Stimulated activated CD4-positive, alpha-beta T cell treated with anti-CD3 and anti-CD28 coated beads, TNF-alpha, amount 100 ng/mL, for 4 hours (primary cell): ENCODE results near the gene MCF2L2.
"Not testable (repeated sequence)": the region's sequence is repeated elsewhere in the genome, so short reads cannot be mapped to it uniquely, and the experiment has no call there.

Experiments used
- DNase-seq, 3 experiments: peaks; one replicate each; pipeline ENCODE4 v3.0.0-alpha.2; 2020; ENCODE audit warnings: low read depth in 3 of 3

MCF2L2 gene

GRCh38 chr3:183239046-183239445 is 189.4 kb downstream of the MCF2L2 start:
- no peak for DNase-seq

- no peak for DNase-seq
Measured at GRCh38 chr3:183233966-183234365, 194.5 kb downstream of the MCF2L2 start.

GRCh38 chr3:183230826-183231225 is 197.6 kb downstream of the MCF2L2 start:
- DNase-seq: no peak

GRCh38 chr3:183230251-183230650 is 198.2 kb downstream of the MCF2L2 start:
- not testable (repeated sequence) for DNase-seq

- DNase-seq: no peak
Measured at GRCh38 chr3:183229178-183229577, 199.2 kb downstream of the MCF2L2 start.

- no peak for DNase-seq
Measured at GRCh38 chr3:183227586-183227985, 200.8 kb downstream of the MCF2L2 start.

GRCh38 chr3:183226333-183226890 is 202.0 kb downstream of the MCF2L2 start:
- no peak for DNase-seq

- no peak for DNase-seq
Measured at GRCh38 chr3:183224180-183224970, 204.0 kb downstream of the MCF2L2 start.

- DNase-seq: no peak
Measured at GRCh38 chr3:183222631-183223235, 205.7 kb downstream of the MCF2L2 start.

GRCh38 chr3:183220828-183221227 is 207.6 kb downstream of the MCF2L2 start:
- DNase-seq: no peak

- no peak for DNase-seq
Measured at GRCh38 chr3:183218826-183219225, 209.6 kb downstream of the MCF2L2 start.

- DNase-seq: no peak
Measured at GRCh38 chr3:183217548-183218332, 210.7 kb downstream of the MCF2L2 start.

GRCh38 chr3:183215591-183216202 is 212.7 kb downstream of the MCF2L2 start:
- DNase-seq: no peak

GRCh38 chr3:183214277-183214612 is 214.2 kb downstream of the MCF2L2 start:
- no peak for DNase-seq

GRCh38 chr3:183213415-183214276 is 214.8 kb downstream of the MCF2L2 start:
- no peak for DNase-seq

- no peak for DNase-seq
Measured at GRCh38 chr3:183212565-183212964, 215.9 kb downstream of the MCF2L2 start.

- no peak for DNase-seq
Measured at GRCh38 chr3:183212096-183212495, 216.3 kb downstream of the MCF2L2 start.

- no peak for DNase-seq
Measured at GRCh38 chr3:183211352-183211751, 217.1 kb downstream of the MCF2L2 start.

- peak in 1 of 3 experiments; percentile 41 for DNase-seq
Measured at GRCh38 chr3:183210862-183211341, 217.5 kb downstream of the MCF2L2 start.

GRCh38 chr3:183210341-183210740 is 218.1 kb downstream of the MCF2L2 start:
- DNase-seq: no peak

GRCh38 chr3:183208800-183209199 is 219.6 kb downstream of the MCF2L2 start:
- no peak for DNase-seq
